Thoracic aorta (tissue), 2 donors: ENCODE data around the gene SERINC1. TPM values are rescaled to one million over a fixed set of nuclear protein-coding genes. Genes with fewer than 3 reads are reported as not detected.

ENCODE experiments used
- ATAC-seq: fragments of 150-250 bp; one replicate; pipeline ENCODE4 v1.8.0; 2017; ENCODE audit warnings: low read depth; ENCODE audit not compliant: insufficient number of reproducible peaks, low FRiP score
- DNase-seq: peaks from one replicate; pipeline ENCODE4 v3.0.0-alpha.2; 2020; ENCODE audit warnings: low spot score
- H3K27ac ChIP-seq, 2 donors: fragments of 200-600 bp; sonication (generic); 1 replicate in 1 of 2; 2 replicates in 1 of 2; pipeline ENCODE4 v1.5.1; 2016; ENCODE audit warnings: mild to moderate bottlenecking in 2 of 2, moderate library complexity in 2 of 2
- H3K27me3 ChIP-seq: fragments of 200-600 bp; sonication (generic); replicated peaks from 2 replicates; pipeline ENCODE4 v1.6.0; 2016; ENCODE audit warnings: mild to moderate bottlenecking; ENCODE audit not compliant: insufficient read depth
- H3K36me3 ChIP-seq: fragments of 200-600 bp; sonication (generic); one replicate; pipeline ENCODE4 v1.5.1; 2016
- H3K4me1 ChIP-seq, 2 donors: fragments of 200-600 bp; sonication (generic); 1 replicate in 1 of 2; 2 replicates in 1 of 2; pipeline versions ENCODE4 v1.5.1 to v1.6.0; 2016; ENCODE audit warnings: low read depth in 2 of 2, mild to moderate bottlenecking in 1 of 2; ENCODE audit not compliant: control insufficient read depth in 1 of 2
- H3K4me3 ChIP-seq: fragments of 200-600 bp; sonication (generic); 2 replicates; pipeline ENCODE4 v1.5.1; 2016; ENCODE audit warnings: mild to moderate bottlenecking
- H3K9me3 ChIP-seq: fragments of 200-600 bp; sonication (generic); 2 replicates; pipeline ENCODE4 v1.5.1; 2016
- CTCF ChIP-seq: fragments of 200-600 bp; sonication (generic); IDR thresholded peaks from one replicate; pipeline ENCODE4 v1.5.1; 2019; ENCODE audit warnings: antibody characterized with exemption
- total RNA-seq, 2 donors: library from RNA; depleted of rRNA; stranded (reverse); fragments of >200 nt; gene quantifications; one replicate each; pipeline versions ENCODE4 v1.1.0 to v1.2.3, GENCODE V29; 2016

The SERINC1 gene
- total RNA-seq, 2 donors from 2014 or later, result 248 to 258 TPM

GRCh38 chr6:122494665-122495272, 23.2 kb upstream of the SERINC1 start:
- Histone ChIP-seq H3K27ac (no peak overlapping the region), H3K4me3 (no peak overlapping the region), H3K36me3 (no peaks in the 10 kb centered on the region), H3K9me3 (peaks cover 6% of the 10 kb centered on the region), H3K4me1 (no peaks in the 10 kb centered on the region), H3K27me3 (no peaks in the 10 kb centered on the region)
- DNase-seq, result no peak
- no peak for TF ChIP-seq CTCF
- ATAC-seq, result no peak

- DNase-seq, result peak; percentile 16
- Histone ChIP-seq H3K4me3 (peak overlapping the region; percentile 49), H3K36me3 (no peaks in the 10 kb centered on the region), H3K27me3 (no peaks in the 10 kb centered on the region), H3K27ac (no peak overlapping the region), H3K4me1 (no peaks in the 10 kb centered on the region), H3K9me3 (peaks cover 4% of the 10 kb centered on the region)
- peak; percentile 82 for ATAC-seq
- TF ChIP-seq CTCF, result peak; percentile 68
These were observed 20.4 kb upstream of the SERINC1 start for GRCh38 chr6:122491919-122492555.

- Histone ChIP-seq H3K4me1 (no peaks in the 10 kb centered on the region), H3K27ac (no peak overlapping the region), H3K9me3 (no peaks in the 10 kb centered on the region), H3K36me3 (no peaks in the 10 kb centered on the region), H3K27me3 (no peaks in the 10 kb centered on the region), H3K4me3 (no peak overlapping the region)
- TF ChIP-seq CTCF, result no peak
- ATAC-seq (no peak), DNase-seq (no peak)
These were observed 19.0 kb upstream of the SERINC1 start for GRCh38 chr6:122490607-122491006.

- DNase-seq (no peak), ATAC-seq (no peak)
- H3K36me3 ChIP-seq, result no peaks in the 10 kb centered on the region
- H3K9me3 ChIP-seq, result no peaks in the 10 kb centered on the region
- H3K4me3 ChIP-seq, result no peak overlapping the region
- H3K4me1 ChIP-seq, result no peaks in the 10 kb centered on the region
- H3K27me3 ChIP-seq, result no peaks in the 10 kb centered on the region
- no peak overlapping the region for H3K27ac ChIP-seq
- TF ChIP-seq CTCF, result no peak
These were observed 13.2 kb upstream of the SERINC1 start for GRCh38 chr6:122484760-122485159.

GRCh38 chr6:122482750-122483080, 11.1 kb upstream of the SERINC1 start:
- H3K36me3 ChIP-seq, result no peaks in the 10 kb centered on the region
- no peak for DNase-seq

More at GRCh38 chr6:122482750-122483080, 11.1 kb upstream of the SERINC1 start:
- Histone ChIP-seq H3K4me1 (no peaks in the 10 kb centered on the region), H3K9me3 (no peaks in the 10 kb centered on the region), H3K27me3 (no peaks in the 10 kb centered on the region), H3K27ac (no peak overlapping the region), H3K4me3 (no peak overlapping the region)
- TF ChIP-seq CTCF, result no peak
- no peak for ATAC-seq
